HCT116 (cell line): ENCODE data around the gene CD74.

ENCODE experiments used
- ATF3 ChIP-seq: IDR thresholded peaks from 2 replicates; pipeline ENCODE4 v1.6.1; 2012
- CTCF ChIP-seq, 3 experiments: fragments of 200-600 bp in 1 of 3; sonication (generic) in 1 of 3; IDR thresholded peaks in 2 of 3; conservative IDR thresholded peaks in 1 of 3; 2 replicates each; pipeline ENCODE4 v1.5.1; 2012 to 2017; ENCODE audit warnings: low read depth in 2 of 3, low read length in 2 of 3, antibody characterized with exemption in 1 of 3, borderline replicate concordance in 1 of 3, control low read depth in 1 of 3, mild to moderate bottlenecking in 1 of 3, mixed read lengths in 1 of 3, mixed run types in 1 of 3, moderate library complexity in 1 of 3; ENCODE audit not compliant: insufficient read depth in 1 of 3
- JUND ChIP-seq: IDR thresholded peaks from 2 replicates; pipeline ENCODE4 v1.6.1; 2012
- MAX ChIP-seq: IDR thresholded peaks from 2 replicates; pipeline ENCODE4 v1.6.1; 2012
- POLR2A ChIP-seq: IDR thresholded peaks from 2 replicates; pipeline ENCODE4 v1.7.0; 2011; ENCODE audit warnings: borderline replicate concordance; ENCODE audit not compliant: insufficient read depth, insufficient read length; ENCODE audit errors: extremely low read depth
- POLR2AphosphoS5 ChIP-seq: IDR thresholded peaks from 2 replicates; pipeline ENCODE4 v1.6.1; 2011; ENCODE audit warnings: mild to moderate bottlenecking, low read depth, low read length, moderate library complexity
- REST ChIP-seq: IDR thresholded peaks from 2 replicates; pipeline ENCODE4 v1.6.1; 2012; ENCODE audit warnings: low read depth
- SRF ChIP-seq: IDR thresholded peaks from 2 replicates; pipeline ENCODE4 v1.6.1; 2012; ENCODE audit warnings: low read depth
- YY1 ChIP-seq: IDR thresholded peaks from 2 replicates; pipeline ENCODE4 v1.6.1; 2011; ENCODE audit warnings: low read length, low read depth, moderate library complexity, mild to moderate bottlenecking; ENCODE audit not compliant: insufficient replicate concordance; ENCODE audit errors: extremely low read depth
- ZFX ChIP-seq: fragments of 450-650 bp; IDR thresholded peaks from 2 replicates; pipeline ENCODE4 v1.6.1; 2017

- no peak for TF ChIP-seq MAX
- TF ChIP-seq CTCF (IDR thresholded peaks at IDR 0.05 in 2 of 3, conservative IDR thresholded peaks at IDR 0.05 in 1 of 3; ENCODE audit: borderline replicate concordance in 1 of 3, insufficient read depth in 1 of 3, low read depth in 2 of 3, low read length in 2 of 3): no peak
- no peak for TF ChIP-seq JUND
- TF ChIP-seq POLR2A: no peak
- TF ChIP-seq ATF3: no peak
- TF ChIP-seq SRF: no peak
- TF ChIP-seq POLR2AphosphoS5: no peak
- TF ChIP-seq REST: no peak
- TF ChIP-seq ZFX: no peak
- TF ChIP-seq YY1: no peak
Measured at GRCh38 chr5:150372639-150373038, 40.1 kb downstream of the CD74 start.
